ENCODE measurements around the gene CCDC12.

Gene CCDC12

DNA sequence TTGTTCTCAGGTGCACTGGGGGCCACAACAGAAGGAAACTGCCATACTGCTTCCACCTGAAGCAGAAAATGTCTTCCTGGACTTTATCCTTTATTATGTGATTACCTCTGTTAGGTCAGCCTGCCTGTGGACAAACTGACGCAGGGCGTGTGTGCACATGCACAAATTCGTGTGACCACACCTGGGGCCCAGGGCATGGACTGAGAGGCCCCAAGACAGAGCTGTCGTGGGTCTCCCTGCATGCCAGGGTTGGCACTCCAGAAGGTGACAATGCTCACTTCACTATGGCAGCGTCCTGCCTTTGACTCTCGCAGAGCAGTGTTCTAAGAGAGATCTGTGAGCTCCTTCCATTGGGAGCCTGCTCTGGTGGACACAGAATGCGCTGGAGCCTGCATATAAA lies 34.5 kb downstream of the CCDC12 start:
- 95% methylated on average over 6 of the region's 7 CpGs for WGBS, 2 experiments (ENCODE audit: insufficient coverage in 2 of 2)
- no peak overlapping the region for H3K27ac ChIP-seq (ENCODE audit: low read depth, low read length, severe bottlenecking)
- peaks cover 65% of the 10 kb centered on the region for H3K36me3 ChIP-seq (ENCODE audit: control insufficient read depth, insufficient read depth, low read length)
- H3K9me3 ChIP-seq (ENCODE audit: control insufficient read depth, low read length), result no peaks in the 10 kb centered on the region
- H3K4me3 ChIP-seq (ENCODE audit: extremely low read depth, insufficient read depth, low read length, poor library complexity, severe bottlenecking), result no peak overlapping the region
- peaks cover 17% of the 10 kb centered on the region for H3K4me1 ChIP-seq (ENCODE audit: control insufficient read depth, insufficient read depth, low read length, poor library complexity, severe bottlenecking)

DNA sequence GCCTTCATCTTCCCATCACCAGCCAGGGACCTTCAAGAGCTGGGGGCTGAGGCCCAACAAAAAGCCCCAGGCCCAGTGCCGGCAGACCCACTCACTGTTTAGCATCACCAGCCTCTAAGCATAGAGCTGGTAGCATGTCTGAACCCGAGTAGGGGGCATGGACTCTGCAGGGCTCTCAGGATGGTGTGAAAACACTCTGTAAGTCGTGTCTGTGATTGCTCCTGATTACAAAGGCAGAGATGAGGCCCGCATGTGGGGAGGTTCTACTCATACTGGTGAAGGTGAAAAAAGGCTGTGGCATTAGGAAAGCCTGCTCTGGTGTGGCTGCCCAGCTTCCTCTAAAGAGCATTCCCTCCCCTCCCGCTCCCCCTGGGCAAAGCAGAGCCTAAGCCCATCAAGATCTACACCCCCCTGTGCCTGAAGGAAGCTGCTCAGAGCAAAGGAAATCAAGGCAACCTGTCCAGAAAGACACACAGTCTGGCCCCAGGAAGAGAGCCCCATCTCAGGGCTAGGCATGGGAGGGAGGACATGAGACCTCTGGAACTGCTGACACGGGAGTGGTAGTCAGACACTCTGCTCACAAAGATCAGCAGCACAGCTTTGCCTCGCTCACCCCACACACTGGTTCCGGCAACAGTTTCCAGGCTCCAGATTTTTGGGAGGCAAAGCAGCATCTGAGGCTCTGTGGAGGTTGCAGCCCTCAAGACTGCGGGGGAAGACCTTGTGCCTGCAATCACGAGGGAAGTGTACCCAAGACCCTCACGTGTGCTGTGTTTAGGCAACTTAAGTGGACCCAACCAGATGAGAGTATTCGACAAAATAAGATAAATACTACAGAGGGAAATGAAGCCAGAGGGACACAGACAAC lies 36.7 kb downstream of the CCDC12 start:
- peaks cover 32% of the 10 kb centered on the region for H3K4me1 ChIP-seq (ENCODE audit: control insufficient read depth, insufficient read depth, low read length, poor library complexity, severe bottlenecking)
- H3K4me3 ChIP-seq (ENCODE audit: extremely low read depth, insufficient read depth, low read length, poor library complexity, severe bottlenecking), result no peak overlapping the region
- 93 to 95% methylated on average over 10 to 11 of the region's 12 CpGs for WGBS, 2 experiments (ENCODE audit: insufficient coverage in 2 of 2)
- peaks cover 63% of the 10 kb centered on the region for H3K36me3 ChIP-seq (ENCODE audit: control insufficient read depth, insufficient read depth, low read length)
- H3K27ac ChIP-seq (ENCODE audit: low read depth, low read length, severe bottlenecking), result no peak overlapping the region
- H3K9me3 ChIP-seq (ENCODE audit: control insufficient read depth, low read length), result no peaks in the 10 kb centered on the region

DNA sequence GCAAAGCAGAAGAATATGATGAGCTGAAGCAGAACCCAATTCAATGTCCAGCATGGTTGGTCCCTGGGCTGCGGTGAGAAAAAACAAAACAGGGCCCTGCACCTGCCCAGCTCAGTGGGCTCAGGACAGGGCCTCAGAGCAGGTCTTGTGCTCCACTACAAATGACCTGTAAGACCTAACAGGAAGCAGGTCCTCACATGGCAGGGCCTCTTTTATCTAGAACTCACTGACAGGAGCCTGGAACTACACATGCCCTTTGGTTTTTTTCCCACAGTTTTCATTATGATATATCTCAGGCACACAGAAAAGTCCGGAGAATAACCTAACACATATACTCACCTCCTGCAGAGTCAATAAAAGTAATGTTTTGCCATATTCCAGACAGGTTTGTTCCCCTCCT lies 38.4 kb downstream of the CCDC12 start:
- no peak overlapping the region for H3K4me3 ChIP-seq (ENCODE audit: extremely low read depth, insufficient read depth, low read length, poor library complexity, severe bottlenecking)
- H3K36me3 ChIP-seq (ENCODE audit: control insufficient read depth, insufficient read depth, low read length), result peaks cover 72% of the 10 kb centered on the region
- H3K9me3 ChIP-seq (ENCODE audit: control insufficient read depth, low read length), result no peaks in the 10 kb centered on the region
- peaks cover 35% of the 10 kb centered on the region for H3K4me1 ChIP-seq (ENCODE audit: control insufficient read depth, insufficient read depth, low read length, poor library complexity, severe bottlenecking)
- no peak overlapping the region for H3K27ac ChIP-seq (ENCODE audit: low read depth, low read length, severe bottlenecking)
- 100% methylated on average over 1 to 2 of the region's 2 CpGs for WGBS, 2 experiments (ENCODE audit: insufficient coverage in 2 of 2)

DNA sequence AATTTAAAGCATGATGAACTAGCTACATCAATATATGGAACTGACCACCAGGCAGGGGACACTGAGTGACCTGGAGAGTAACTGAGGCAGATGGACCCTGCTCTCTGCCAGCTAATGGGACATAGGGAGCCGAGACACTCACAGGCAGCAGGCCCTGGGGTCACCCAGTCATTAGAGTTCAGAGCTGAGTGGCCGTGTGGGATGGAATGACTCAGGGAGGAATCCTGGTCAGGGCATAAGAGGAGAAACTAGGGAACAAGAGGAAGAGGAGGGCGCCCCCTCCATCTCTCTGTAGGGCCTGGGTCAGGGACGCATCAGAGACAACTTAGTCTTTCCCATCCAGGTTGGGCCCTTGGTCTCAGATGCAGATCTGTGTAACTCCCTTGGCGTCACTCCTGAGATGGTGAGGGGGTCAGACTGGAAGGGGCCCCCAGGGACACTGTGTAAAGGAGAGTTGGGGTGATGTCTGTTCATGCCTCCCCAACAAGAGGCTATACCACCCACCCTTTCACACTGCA lies 39.8 kb downstream of the CCDC12 start:
- Histone ChIP-seq H3K4me1 (ENCODE audit: control insufficient read depth, insufficient read depth, low read length, poor library complexity, severe bottlenecking) (peaks cover 45% of the 10 kb centered on the region), H3K27ac (ENCODE audit: low read depth, low read length, severe bottlenecking) (peak overlapping the region; percentile 87), H3K4me3 (ENCODE audit: extremely low read depth, insufficient read depth, low read length, poor library complexity, severe bottlenecking) (no peak overlapping the region), H3K36me3 (ENCODE audit: control insufficient read depth, insufficient read depth, low read length) (peaks cover 68% of the 10 kb centered on the region), H3K9me3 (ENCODE audit: control insufficient read depth, low read length) (no peaks in the 10 kb centered on the region)
- WGBS, 2 experiments (ENCODE audit: insufficient coverage in 2 of 2), result 83 to 89% methylated on average over 3 to 4 of the region's 5 CpGs

DNA sequence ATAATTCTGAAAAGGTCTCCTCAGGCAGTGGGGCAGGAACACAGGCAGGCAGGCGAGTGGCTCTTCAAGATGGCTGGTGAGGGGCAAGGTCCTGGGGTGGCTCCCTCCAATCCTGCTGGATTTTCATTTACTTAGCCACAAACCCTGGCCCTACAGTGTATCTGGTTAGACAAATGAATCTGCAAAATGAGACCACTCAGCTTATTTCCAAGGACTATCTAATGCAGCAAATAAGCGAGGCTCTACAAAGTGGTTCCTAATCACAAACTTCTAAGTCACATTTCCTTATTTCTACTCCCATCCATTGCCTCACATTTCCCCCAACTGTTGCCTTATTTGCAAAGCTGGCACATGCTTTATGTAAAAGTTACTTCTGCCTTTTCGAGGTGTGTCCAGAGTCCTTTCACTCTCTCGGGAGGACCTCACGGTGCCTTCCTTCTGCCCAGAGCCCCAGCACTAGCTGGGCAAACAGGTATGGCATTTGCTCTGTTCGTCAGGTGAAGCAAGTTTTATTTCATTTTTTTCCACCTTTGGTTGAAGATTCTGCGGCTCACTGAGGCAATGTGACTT lies 40.5 kb downstream of the CCDC12 start:
- 87 to 96% methylated on average over 7 of the region's 7 CpGs for WGBS, 2 experiments (ENCODE audit: insufficient coverage in 2 of 2)
- Histone ChIP-seq H3K4me3 (ENCODE audit: extremely low read depth, insufficient read depth, low read length, poor library complexity, severe bottlenecking) (no peak overlapping the region), H3K9me3 (ENCODE audit: control insufficient read depth, low read length) (no peaks in the 10 kb centered on the region), H3K36me3 (ENCODE audit: control insufficient read depth, insufficient read depth, low read length) (peaks cover 65% of the 10 kb centered on the region), H3K27ac (ENCODE audit: low read depth, low read length, severe bottlenecking) (peak overlapping the region; percentile 87), H3K4me1 (ENCODE audit: control insufficient read depth, insufficient read depth, low read length, poor library complexity, severe bottlenecking) (peaks cover 52% of the 10 kb centered on the region)

DNA sequence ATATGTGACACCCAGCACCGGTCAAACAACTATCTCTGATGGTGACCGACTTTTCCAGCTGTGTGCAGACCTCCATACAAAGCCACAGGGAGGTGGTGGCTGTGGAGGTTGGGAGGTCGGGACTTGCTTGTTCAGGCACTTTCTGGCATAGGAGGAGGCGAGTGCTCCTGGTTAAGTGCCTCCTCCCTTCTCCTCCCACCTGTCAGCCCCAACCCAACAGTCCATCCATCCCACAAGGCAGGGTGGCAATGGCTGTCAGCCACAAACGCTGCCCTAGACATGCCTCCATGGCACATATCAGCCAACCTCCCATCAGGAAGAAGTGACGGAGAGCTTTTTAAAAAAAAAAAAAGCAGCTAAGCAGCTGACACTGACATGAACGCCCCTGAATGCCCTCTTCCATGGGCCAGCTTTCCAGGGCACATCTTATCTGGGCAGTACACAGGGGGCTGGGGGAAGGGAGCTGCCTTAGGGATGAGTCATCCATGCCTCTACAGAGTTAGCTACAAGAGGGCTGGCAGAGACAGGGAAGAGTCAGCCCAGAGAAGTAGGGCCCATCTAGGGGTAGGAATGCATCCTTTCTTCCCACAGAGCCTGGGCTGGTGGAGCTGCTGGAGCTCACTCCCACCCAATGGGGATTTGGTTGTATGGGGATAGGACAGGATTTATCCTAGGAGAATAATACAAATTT lies 41.2 kb downstream of the CCDC12 start:
- H3K36me3 ChIP-seq (ENCODE audit: control insufficient read depth, insufficient read depth, low read length), result peaks cover 66% of the 10 kb centered on the region
- H3K4me3 ChIP-seq (ENCODE audit: extremely low read depth, insufficient read depth, low read length, poor library complexity, severe bottlenecking), result no peak overlapping the region
- H3K27ac ChIP-seq (ENCODE audit: low read depth, low read length, severe bottlenecking), result peak overlapping the region; percentile 87
- peaks cover 59% of the 10 kb centered on the region for H3K4me1 ChIP-seq (ENCODE audit: control insufficient read depth, insufficient read depth, low read length, poor library complexity, severe bottlenecking)
- 42 to 45% methylated on average over 2 of the region's 7 CpGs for WGBS, 2 experiments (ENCODE audit: insufficient coverage in 2 of 2)
- H3K9me3 ChIP-seq (ENCODE audit: control insufficient read depth, low read length), result no peaks in the 10 kb centered on the region

DNA sequence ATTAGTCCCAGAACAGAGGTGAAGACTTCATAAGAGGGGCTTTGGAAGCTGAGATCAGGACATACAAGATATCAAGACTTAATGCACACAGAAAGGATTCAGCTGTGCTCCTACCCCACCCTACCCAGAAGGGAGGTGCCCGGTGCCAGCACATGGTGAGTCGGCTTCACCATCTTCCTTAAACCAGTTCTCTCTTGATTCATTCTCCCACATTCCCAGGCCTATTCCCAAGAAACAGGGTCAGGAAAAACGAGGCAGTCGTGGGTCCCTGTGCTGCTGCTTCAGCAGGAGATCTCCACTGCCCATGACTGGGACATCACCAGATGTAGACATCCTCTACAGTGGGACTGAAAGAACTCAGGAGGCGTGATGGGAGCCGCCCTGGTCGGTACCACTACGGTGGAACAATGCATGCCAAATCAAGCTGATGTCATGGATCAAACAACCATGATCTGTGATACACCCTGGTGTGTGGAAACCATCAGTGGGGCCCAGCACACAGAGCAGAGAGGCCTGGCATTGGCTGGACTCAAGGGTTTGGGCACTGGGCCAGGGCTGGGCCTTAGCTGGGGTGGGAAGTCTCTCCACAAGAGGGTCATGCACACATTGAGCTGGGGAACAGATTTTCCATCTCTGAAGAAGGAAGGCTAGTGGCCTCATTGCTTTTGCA lies 41.9 kb downstream of the CCDC12 start:
- WGBS, 2 experiments (ENCODE audit: insufficient coverage in 2 of 2), result 90 to 96% methylated on average over 6 to 8 of the region's 8 CpGs
- peaks cover 60% of the 10 kb centered on the region for H3K36me3 ChIP-seq (ENCODE audit: control insufficient read depth, insufficient read depth, low read length)

DNA sequence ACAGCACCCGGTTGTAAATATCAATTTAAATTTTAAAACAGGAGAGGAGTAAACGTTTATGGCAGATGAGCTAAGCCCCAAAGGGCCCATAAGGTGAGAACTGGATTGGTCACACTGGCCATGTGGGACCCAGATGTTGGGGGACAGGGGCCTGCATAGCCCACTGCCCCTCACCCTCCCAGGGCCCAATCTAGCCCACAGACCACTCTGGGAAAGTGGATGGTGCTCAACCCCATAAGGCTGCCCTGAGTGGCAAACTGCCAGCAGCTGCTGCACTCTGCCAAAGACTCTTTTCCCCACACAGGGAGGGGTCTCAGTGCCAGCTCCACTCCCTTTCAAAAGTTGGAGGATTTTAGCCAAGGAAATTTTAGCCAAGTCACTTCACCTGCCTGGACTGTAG lies 42.5 kb downstream of the CCDC12 start:
- H3K4me1 ChIP-seq (ENCODE audit: control insufficient read depth, insufficient read depth, low read length, poor library complexity, severe bottlenecking), result peaks cover 59% of the 10 kb centered on the region
- no peak overlapping the region for H3K4me3 ChIP-seq (ENCODE audit: extremely low read depth, insufficient read depth, low read length, poor library complexity, severe bottlenecking)
- no peak overlapping the region for H3K27ac ChIP-seq (ENCODE audit: low read depth, low read length, severe bottlenecking)
- peaks cover 58% of the 10 kb centered on the region for H3K36me3 ChIP-seq (ENCODE audit: control insufficient read depth, insufficient read depth, low read length)
- 72 to 100% methylated on average over 1 to 2 of the region's 2 CpGs for WGBS, 2 experiments (ENCODE audit: insufficient coverage in 2 of 2)
- H3K9me3 ChIP-seq (ENCODE audit: control insufficient read depth, low read length), result no peaks in the 10 kb centered on the region

More for the DNA sequence above, 41.9 kb downstream of the CCDC12 start:
- Histone ChIP-seq H3K4me3 (ENCODE audit: extremely low read depth, insufficient read depth, low read length, poor library complexity, severe bottlenecking) (no peak overlapping the region), H3K4me1 (ENCODE audit: control insufficient read depth, insufficient read depth, low read length, poor library complexity, severe bottlenecking) (peaks cover 59% of the 10 kb centered on the region), H3K27ac (ENCODE audit: low read depth, low read length, severe bottlenecking) (peak overlapping the region; percentile 78), H3K9me3 (ENCODE audit: control insufficient read depth, low read length) (no peaks in the 10 kb centered on the region)

DNA sequence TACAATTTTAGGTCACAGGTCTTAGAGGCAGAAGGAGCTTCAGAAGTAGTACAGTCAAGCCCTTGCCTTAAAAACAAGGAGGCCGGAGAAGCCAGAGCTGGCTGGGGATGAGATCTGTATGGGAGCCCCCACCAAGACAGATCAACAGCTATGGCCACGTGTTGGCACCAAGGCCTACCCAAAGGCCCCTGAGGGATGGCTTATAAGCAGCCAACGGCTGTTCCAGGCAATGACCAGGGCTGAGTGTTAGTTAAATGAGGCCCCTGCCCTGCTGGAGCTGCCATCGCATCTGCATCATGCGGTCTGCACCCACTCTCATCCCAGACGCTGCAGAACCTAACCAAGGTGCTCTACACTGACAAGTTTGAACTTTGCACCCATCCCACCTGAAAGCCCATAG lies 43.3 kb downstream of the CCDC12 start:
- Histone ChIP-seq H3K4me1 (ENCODE audit: control insufficient read depth, insufficient read depth, low read length, poor library complexity, severe bottlenecking) (peaks cover 59% of the 10 kb centered on the region), H3K4me3 (ENCODE audit: extremely low read depth, insufficient read depth, low read length, poor library complexity, severe bottlenecking) (no peak overlapping the region), H3K27ac (ENCODE audit: low read depth, low read length, severe bottlenecking) (no peak overlapping the region), H3K9me3 (ENCODE audit: control insufficient read depth, low read length) (no peaks in the 10 kb centered on the region), H3K36me3 (ENCODE audit: control insufficient read depth, insufficient read depth, low read length) (peaks cover 57% of the 10 kb centered on the region)
- 90 to 100% methylated on average over 1 to 2 of the region's 6 CpGs for WGBS, 2 experiments (ENCODE audit: insufficient coverage in 2 of 2)

DNA sequence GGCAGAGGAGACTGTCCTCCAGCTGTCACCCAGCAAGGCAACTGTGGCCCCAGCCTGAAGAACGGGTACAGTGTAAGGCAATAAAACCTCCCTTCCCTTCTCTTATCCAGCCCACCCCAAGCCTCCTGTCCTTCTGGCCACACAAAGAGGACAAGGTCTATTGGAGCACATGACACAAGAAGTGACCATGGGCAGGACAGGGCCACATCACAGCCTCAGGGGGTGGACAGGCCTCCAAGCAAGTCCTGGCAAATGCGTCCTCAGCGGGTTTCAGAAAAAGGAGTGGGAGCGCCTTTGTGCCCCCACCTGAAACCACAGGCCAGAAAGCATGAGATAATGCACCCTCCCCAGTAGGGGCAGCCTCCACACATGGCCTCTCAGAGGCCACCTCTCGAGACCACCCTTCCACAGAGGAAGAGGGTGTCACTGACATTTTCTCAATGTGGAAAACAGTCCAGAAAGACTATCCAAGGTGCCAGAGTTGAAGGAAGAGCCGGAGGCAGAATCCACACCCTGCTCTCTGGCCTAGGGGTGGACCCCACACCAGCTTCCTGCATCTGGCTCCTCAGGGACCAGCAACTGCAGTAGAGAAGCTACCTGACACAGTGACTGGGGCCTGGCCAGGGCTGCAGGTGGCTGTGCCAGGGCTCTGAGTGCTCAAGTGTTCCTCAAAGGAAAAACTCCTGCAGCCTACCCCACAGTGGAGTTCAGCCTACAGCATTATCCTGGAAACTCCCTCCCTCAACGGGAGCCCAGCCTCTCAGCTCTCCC lies 43.9 kb downstream of the CCDC12 start:
- Histone ChIP-seq H3K4me3 (ENCODE audit: extremely low read depth, insufficient read depth, low read length, poor library complexity, severe bottlenecking) (no peak overlapping the region), H3K4me1 (ENCODE audit: control insufficient read depth, insufficient read depth, low read length, poor library complexity, severe bottlenecking) (peaks cover 61% of the 10 kb centered on the region), H3K36me3 (ENCODE audit: control insufficient read depth, insufficient read depth, low read length) (peaks cover 52% of the 10 kb centered on the region), H3K9me3 (ENCODE audit: control insufficient read depth, low read length) (no peaks in the 10 kb centered on the region), H3K27ac (ENCODE audit: low read depth, low read length, severe bottlenecking) (no peak overlapping the region)
- 88 to 95% methylated on average over 5 to 6 of the region's 7 CpGs for WGBS, 2 experiments (ENCODE audit: insufficient coverage in 2 of 2)
